NK-92 (cell line): ENCODE results near the gene FAM117B.
"Not testable (repeated sequence)": the region's sequence is repeated elsewhere in the genome, so short reads cannot be mapped to it uniquely, and the experiment has no call there.

Source experiments
- DNase-seq: peaks from one replicate; lab custom pipeline; 2025; ENCODE audit not compliant: unreplicated experiment; lab: John Stamatoyannopoulos, UW

The FAM117B gene

GRCh38 chr2:202636213-202636513 lies 1.4 kb downstream of the FAM117B start:
- DNase-seq, result no peak

- no peak for DNase-seq
Observed at GRCh38 chr2:202638721-202639120, 4.0 kb downstream of the FAM117B start.

GRCh38 chr2:202639231-202639630 lies 4.5 kb downstream of the FAM117B start:
- no peak for DNase-seq

GRCh38 chr2:202642567-202642966 lies 7.8 kb downstream of the FAM117B start:
- DNase-seq, result no peak

- no peak for DNase-seq
Observed at GRCh38 chr2:202643012-202643858, 8.5 kb downstream of the FAM117B start.

- no peak for DNase-seq
Observed at GRCh38 chr2:202652119-202652518, 17.4 kb downstream of the FAM117B start.

- no peak for DNase-seq
Observed at GRCh38 chr2:202653890-202654289, 19.1 kb downstream of the FAM117B start.

GRCh38 chr2:202657876-202658275 lies 23.1 kb downstream of the FAM117B start:
- no peak for DNase-seq

- no peak for DNase-seq
Observed at GRCh38 chr2:202660796-202661195, 26.0 kb downstream of the FAM117B start.

- no peak for DNase-seq
Observed at GRCh38 chr2:202669841-202670240, 35.1 kb downstream of the FAM117B start.

GRCh38 chr2:202671317-202672035 lies 36.7 kb downstream of the FAM117B start:
- no peak for DNase-seq

- DNase-seq, result not testable (repeated sequence)
Observed at GRCh38 chr2:202675097-202675496, 40.3 kb downstream of the FAM117B start.

GRCh38 chr2:202679980-202680379 lies 45.2 kb downstream of the FAM117B start:
- DNase-seq, result no peak

- DNase-seq, result no peak
Observed at GRCh38 chr2:202680512-202680911, 45.7 kb downstream of the FAM117B start.

GRCh38 chr2:202681688-202682205 lies 47.0 kb downstream of the FAM117B start:
- no peak for DNase-seq

- no peak for DNase-seq
Observed at GRCh38 chr2:202682274-202682673, 47.5 kb downstream of the FAM117B start.

GRCh38 chr2:202687276-202687675 lies 52.5 kb downstream of the FAM117B start:
- no peak for DNase-seq

GRCh38 chr2:202689459-202689858 lies 54.7 kb downstream of the FAM117B start:
- no peak for DNase-seq

- DNase-seq, result no peak
Observed at GRCh38 chr2:202689898-202690297, 55.1 kb downstream of the FAM117B start.

GRCh38 chr2:202690321-202690900 lies 55.6 kb downstream of the FAM117B start:
- no peak for DNase-seq

- no peak for DNase-seq
Observed at GRCh38 chr2:202693503-202693902, 58.7 kb downstream of the FAM117B start.

GRCh38 chr2:202695166-202695565 lies 60.4 kb downstream of the FAM117B start:
- DNase-seq, result no peak
